T-helper 2 cell treated with Interferon-gamma antibody and Interleukin-4, amounts not matched to agents 100 ng/mL and 5 ng/mL, for 36 hours (primary cell): Measurements from ENCODE around the gene EXOC4. TPM values are rescaled to one million over a fixed set of nuclear protein-coding genes. Genes with fewer than 3 reads are reported as not detected.

Experiments
- intact Hi-C: fragments of 100-400 bp; cut with micrococcal nuclease; formaldehyde crosslinking; loops from one replicate; pipeline ENCODE4 v1.15.1; 2023
- total RNA-seq: library from RNA; stranded (reverse); gene quantifications from 2 replicates; pipeline ENCODE4 v1.2.3, GENCODE V29; 2022

Gene EXOC4
- total RNA-seq, 1 donor from 2014 or later, result 74.2 TPM

- intact Hi-C loops, result loop anchor here (5.0 kb wide), 2 partner anchors 230 to 400 kb away; partner anchors contain the start of genes CHCHD3 and EXOC4
Observed at GRCh38 chr7:133482599-133482998, 229.7 kb downstream of the EXOC4 start.

GRCh38 chr7:133484086-133484485 lies 231.2 kb downstream of the EXOC4 start:
- intact Hi-C loops, result loop anchor here (1.0 to 5.0 kb wide), 3 partner anchors 8 to 402 kb away; partner anchors contain the start of genes CHCHD3 and EXOC4

GRCh38 chr7:133489906-133490305 lies 237.0 kb downstream of the EXOC4 start:
- intact Hi-C loops, result no loop called here

- intact Hi-C loops, result no loop called here
Observed at GRCh38 chr7:133491201-133491691, 238.4 kb downstream of the EXOC4 start.

GRCh38 chr7:133491846-133492652 lies 239.2 kb downstream of the EXOC4 start:
- intact Hi-C loops, result loop anchor here (1.0 kb wide), 1 partner anchor 8 kb away; no protein-coding TSS in a partner anchor

GRCh38 chr7:133497061-133497460 lies 244.2 kb downstream of the EXOC4 start:
- intact Hi-C loops, result no loop called here

- intact Hi-C loops, result no loop called here
Observed at GRCh38 chr7:133501771-133502170, 248.9 kb downstream of the EXOC4 start.

GRCh38 chr7:133502498-133502897 lies 249.6 kb downstream of the EXOC4 start:
- intact Hi-C loops, result no loop called here

- intact Hi-C loops, result no loop called here
Observed at GRCh38 chr7:133502972-133503371, 250.1 kb downstream of the EXOC4 start.

- intact Hi-C loops, result no loop called here
Observed at GRCh38 chr7:133504825-133505224, 251.9 kb downstream of the EXOC4 start.

GRCh38 chr7:133509822-133510221 lies 256.9 kb downstream of the EXOC4 start:
- intact Hi-C loops, result no loop called here

GRCh38 chr7:133510326-133511055 lies 257.6 kb downstream of the EXOC4 start:
- intact Hi-C loops, result no loop called here

GRCh38 chr7:133511252-133511651 lies 258.4 kb downstream of the EXOC4 start:
- intact Hi-C loops, result no loop called here

GRCh38 chr7:133511708-133512107 lies 258.8 kb downstream of the EXOC4 start:
- intact Hi-C loops, result no loop called here

GRCh38 chr7:133512560-133512959 lies 259.7 kb downstream of the EXOC4 start:
- intact Hi-C loops, result no loop called here

GRCh38 chr7:133513608-133514007 lies 260.7 kb downstream of the EXOC4 start:
- intact Hi-C loops, result no loop called here

- intact Hi-C loops, result no loop called here
Observed at GRCh38 chr7:133514551-133514950, 261.7 kb downstream of the EXOC4 start.

- intact Hi-C loops, result no loop called here
Observed at GRCh38 chr7:133517766-133518165, 264.9 kb downstream of the EXOC4 start.

- intact Hi-C loops, result no loop called here
Observed at GRCh38 chr7:133518718-133519117, 265.8 kb downstream of the EXOC4 start.

- intact Hi-C loops, result no loop called here
Observed at GRCh38 chr7:133520248-133520647, 267.4 kb downstream of the EXOC4 start.

- intact Hi-C loops, result no loop called here
Observed at GRCh38 chr7:133522501-133522900, 269.6 kb downstream of the EXOC4 start.

GRCh38 chr7:133528796-133529195 lies 275.9 kb downstream of the EXOC4 start:
- intact Hi-C loops, result no loop called here
